ENCODE data around the gene IGSF8.

GRCh38 chr1:160076295-160076694, 22.1 kb downstream of the IGSF8 start:
- TF ChIP-seq CTCF (IDR thresholded peaks at IDR 0.05), result no peak
- no peak for TF ChIP-seq POLR2A (IDR thresholded peaks at IDR 0.05)
